Measurements from ENCODE around the gene MATK.
A peak's percentile ranks its signal among the peaks of the same experiment; 100 is the strongest.

The MATK gene

DNA sequence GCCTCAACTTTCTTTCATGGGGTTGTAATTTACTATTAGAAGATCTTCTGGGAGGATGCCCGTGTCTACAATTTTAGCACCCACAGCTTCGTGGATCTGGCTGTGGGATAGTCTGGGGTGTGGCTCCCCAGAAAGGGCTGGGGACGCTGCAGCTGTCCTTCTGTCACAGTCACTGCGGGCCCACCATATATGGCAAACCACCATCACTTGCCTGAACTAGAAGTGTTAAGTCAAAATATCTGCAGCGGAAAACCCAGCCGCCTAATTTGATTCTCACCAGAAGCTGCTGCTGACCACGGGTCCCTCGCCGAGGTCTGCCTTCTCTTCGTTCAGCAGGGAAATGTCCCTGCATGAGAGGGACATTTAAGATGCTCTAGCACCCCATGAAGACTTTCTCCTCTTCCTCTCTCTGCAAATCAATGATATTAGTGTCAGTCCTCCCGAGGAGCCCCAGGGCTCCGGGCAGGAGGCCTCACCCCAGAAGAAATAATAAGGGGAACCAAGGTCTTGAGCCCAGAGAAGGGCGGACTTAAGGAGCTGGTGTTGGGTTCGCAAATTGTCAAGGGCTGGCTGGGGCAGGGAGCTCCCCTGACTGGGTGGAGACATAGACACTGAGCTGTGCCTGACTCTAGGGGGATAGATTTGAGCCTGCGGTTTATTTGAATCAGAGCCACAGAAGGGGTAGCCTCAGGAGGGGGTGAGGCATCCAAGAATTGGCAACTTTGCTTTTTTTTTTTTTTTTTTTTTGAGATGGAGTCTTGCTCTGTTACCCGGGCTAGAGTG, 3.0 kb upstream of the MATK start:
- DNase-seq = no peak

DNA sequence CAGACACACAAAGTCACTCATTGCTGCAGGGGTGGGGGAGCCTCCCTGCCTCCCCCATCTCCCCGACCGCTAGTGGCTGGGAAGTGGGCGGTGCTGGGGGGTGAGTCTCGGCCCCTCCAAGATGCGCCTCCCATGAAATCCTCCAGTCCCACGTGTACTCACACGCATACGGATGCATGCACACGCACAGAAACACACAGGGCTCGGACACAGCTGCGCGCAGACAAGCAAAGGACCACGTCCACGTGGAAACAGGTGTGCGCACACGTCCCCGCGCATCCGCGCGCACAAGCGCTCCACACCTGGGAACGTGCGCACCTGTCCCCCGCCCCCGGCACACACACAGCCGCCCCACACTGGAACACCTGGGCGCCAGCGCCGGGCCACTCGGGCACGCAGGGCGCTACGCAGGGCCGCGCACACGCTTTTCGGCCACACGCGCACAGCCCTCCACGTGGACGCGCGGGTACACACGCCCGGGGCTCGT, 687 bp downstream of the MATK start:
- peak; percentile 12 for DNase-seq

DNA sequence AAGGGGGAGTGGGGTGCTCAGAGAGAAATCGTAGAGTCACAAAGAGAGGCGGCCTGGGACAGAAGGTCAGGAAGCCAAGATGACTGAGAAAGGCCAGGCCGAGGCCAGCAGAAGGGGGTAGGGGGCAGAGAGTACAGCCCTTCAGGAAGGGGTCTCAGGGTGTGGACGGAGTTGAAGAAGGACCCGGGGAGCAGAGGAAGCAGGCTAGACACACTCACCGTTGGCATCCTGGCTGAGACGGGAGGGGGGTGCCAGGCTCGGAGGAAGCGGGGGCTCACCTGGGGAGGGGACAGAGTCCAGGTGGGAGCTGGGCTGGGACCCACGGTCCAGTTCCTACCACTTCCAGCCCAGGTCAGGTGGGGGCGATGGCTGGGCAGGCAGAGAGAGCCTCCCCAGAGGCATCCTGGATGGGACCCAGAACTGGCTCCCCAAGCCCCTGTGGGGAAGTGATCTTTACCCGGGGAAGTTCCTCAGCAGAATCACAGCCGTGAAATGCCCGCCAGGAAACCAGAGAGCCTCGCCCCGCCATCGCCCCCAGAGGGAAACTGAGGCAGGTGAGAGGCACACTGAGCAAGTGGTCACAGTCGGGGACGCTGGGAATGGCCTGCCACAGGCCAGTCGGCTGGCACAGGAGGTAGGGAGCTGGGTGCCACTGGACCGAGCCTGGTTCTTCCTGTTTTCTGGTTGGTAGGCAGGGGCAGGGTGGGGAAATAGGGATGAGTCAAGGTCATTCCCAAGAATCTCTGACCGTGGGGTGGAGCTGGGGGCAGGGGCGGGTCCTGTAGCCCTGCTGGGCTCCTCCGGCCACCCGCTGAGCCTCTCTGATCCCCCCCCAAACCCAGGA, 1.4 kb downstream of the MATK start:
- DNase-seq = no peak

DNA sequence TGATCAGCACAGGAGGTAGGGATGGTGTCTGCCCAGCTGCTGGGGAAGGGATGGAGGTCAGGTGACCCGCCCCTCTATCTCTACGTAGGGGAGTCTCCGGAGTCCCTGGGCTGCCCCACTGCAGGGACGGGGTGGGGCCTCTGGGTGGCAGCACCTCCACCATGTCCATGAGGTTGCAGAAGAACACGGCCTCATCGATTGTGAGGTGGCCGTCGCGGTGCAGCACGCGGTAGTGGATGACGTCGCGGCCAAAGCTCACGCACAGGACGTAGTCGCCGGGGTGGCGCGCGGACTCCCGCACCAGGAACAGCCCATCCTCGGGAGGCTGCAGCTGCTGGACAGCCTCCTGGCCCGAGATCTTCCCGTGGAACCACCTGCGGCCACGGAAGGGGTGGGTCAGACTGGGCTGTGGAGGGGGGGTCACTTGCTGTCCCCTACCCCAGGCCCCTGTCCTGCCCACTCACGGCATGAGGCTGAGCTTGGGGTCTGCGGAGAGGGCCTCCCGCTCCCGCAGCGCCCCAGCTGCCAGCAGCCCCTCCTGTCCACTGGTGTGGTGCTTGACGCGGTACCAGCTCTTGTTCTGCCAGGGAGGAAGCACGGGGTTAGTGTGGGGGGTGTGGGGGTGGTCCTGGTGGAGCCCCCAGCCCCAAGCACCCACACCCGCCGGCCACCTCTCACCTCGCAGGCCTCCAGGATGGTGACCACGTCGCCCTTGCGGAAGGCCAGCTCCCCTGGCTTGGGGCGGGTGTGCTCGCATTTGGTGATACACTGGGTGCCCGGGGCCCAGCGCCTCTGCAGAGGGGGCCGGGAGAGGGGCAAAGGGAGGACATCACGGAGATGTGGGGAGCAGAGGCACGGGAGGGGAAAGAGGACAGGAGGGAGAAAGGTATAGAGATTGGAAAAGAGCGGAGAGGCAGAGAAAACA, 2.3 kb downstream of the MATK start:
- DNase-seq = peak; percentile 32

DNA sequence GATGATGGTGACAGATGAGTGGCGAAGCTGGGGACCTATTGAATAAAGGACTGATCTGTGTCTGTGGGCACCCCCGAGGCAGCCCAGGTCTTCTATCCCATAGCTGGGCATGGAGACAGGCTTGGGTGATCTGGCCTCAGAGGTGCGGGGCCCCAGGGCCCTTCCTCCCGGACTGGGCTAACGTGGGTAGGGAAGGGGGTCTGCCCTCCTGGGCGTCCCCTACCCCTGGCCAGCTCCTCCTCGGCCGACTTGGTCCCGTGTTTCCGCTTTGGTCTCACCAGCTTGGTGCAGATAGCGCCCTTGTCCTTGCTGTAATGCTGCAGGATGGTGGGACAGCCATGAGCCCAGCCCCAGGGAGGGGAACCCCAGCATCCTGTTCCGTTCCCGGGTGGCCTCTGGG, 3.3 kb downstream of the MATK start:
- DNase-seq = no peak

DNA sequence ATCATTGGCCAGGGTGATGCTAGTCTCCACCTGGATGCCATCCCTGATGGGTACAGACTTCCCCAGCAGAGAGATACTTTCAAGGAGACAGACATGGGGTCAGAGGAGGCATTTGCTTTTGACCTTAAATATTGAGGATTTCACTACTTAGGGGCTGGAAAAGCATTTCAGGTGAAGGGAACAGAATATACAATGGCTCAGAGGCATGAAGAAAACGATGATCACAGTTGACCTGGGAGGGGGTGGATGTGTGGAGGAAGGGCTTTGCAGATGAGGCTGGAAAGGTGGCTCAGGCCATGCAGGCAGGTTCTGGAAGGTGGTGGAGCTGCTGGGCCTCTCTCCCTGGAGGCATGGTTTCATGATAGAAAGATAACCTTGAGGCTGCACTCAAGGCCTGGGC, 3.9 kb downstream of the MATK start:
- DNase-seq = no peak

DNA sequence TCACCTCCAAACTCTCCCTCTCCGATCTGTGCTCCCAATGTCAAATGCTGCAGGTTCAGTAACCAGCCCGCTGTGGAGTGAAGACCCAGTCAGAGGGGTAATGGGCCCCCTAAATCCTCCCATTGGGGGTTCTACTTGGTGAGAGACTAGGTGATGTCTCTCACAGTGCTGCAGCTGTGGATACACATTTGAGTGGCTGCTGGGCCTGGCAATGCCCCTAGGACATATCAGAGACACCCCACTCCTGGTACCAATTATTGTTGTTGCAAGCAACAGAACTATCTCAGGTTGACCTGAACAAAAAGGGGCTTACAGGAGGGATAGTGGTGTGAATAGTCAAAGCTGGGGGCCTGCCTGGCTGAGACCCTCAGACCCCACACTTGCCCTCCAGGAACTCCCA, 4.6 kb downstream of the MATK start:
- DNase-seq = no peak

DNA sequence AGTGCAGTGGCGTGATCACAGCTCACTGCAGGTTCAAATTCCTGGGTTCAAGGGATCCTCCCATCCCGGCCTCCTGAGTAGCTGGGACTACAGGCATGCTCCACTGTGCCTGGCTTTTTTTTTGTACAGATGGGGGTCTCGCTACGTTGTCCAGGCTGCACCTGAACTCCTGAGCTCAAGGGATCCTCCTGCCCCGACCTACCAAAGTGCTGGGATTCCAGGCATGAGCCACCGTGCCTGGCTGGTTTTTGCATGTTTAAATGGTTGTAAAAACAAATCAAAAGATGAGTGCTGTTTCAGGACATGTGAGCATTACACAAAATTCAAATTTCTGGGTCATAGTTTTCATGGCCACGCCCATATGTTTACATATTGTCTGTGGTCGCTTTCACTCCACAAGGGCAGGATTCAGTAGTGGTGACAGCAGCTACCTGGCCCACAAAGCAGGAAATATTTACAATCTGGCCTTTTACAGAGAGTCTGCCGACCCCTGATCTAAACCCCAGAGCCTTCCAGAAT, 5.3 kb downstream of the MATK start:
- no peak for DNase-seq

DNA sequence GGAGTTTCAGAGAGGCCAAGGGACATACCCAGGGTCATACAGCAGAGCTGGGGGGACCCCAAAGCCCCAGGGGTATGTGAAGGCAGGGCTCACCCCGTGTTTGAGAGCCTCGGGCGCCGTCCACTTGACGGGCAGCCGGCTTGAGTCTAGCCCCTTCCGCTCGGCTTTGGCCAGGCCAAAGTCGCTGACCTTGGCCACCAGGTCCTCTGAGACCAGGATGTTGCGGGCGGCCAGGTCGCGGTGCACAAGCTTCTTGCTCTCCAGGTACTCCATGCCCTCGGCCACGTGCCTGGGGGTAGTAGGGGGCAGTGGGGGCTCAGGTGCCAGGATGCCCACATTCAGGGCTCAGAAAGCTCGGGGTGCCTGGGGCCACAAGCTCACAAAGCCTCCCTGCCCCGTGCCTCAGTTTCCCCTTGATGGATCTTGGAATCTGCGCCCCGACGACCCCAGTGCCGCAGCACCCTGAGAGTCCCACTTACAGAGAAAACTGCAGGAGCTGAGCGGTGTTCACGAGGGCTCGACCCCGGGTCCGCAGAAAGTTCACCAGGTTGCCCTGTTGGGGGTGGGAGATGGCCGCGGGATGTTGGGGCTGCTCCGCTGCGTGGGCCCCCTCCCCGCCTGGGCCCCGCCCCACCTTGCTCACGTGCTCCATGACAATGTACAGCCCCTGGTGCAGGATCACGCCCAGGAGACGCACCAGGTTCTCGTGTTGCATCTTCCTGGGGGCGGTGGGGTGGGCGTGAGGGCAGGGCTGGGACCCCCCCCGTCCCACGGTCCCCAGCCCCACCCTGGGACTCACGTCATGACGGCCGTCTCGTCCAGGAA, 7.1 kb downstream of the MATK start:
- DNase-seq = no peak

DNA sequence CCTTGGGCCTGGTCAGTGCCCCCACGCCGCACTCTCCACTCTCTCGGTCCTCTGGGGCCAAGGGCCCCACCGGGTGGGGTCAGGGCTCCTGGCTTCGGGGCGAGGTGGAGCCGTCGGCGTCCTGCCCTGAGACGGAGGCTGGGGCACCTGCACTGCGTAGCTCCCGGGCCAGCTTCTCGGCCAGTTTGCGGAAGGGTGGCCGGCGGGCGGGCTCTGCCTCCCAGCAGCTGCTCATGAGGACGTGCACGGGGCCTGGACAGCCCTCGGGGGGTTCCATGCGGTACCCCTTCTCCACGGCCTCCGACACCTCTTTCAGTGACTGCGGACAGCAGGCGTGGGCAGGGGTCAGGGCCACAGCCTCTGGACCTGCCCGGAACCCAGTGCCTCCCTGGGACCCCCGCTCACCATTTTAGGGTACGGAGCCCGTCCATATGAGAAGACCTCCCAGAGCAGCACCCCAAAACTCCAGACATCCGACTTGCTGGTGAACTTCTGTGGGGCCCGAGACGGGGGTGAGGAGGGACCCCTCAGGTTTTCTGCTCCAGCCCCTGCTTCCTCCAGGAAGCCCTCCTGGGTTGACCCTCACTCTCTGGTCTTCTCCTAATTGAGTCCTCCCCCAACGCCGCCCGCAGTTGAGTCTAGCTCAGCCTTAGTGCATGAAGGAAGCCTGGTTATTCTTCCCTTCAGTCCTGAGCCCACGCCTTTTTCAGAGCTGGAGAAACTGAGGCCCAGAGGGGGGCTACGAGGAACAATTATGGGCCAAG, 7.9 kb downstream of the MATK start:
- no peak for DNase-seq

DNA sequence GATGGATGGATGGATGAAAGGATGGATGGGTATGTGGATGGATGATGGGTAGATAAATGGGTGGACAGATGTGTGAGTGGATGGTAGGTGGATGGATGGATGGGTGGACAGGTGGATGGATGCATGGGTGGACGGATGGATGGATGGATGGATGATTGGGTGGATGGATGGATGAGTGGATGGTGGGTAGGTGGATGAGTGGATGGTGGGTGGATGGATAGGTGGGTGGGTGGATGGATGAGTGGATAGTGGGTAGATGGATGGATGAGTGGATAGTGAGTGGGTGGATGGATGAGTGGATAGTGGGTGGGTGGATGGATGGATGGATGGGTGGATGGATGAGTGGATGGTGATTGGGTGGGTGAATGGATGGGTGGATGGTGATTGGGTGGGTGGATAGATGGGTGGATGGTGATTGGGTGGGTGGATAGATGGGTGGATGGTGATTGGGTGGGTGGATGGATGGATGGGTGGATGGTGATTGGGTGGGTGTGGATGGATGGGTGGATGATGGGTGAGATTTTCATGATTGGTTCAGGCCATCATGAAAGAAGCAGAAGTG, 9.6 kb downstream of the MATK start:
- DNase-seq = no peak

DNA sequence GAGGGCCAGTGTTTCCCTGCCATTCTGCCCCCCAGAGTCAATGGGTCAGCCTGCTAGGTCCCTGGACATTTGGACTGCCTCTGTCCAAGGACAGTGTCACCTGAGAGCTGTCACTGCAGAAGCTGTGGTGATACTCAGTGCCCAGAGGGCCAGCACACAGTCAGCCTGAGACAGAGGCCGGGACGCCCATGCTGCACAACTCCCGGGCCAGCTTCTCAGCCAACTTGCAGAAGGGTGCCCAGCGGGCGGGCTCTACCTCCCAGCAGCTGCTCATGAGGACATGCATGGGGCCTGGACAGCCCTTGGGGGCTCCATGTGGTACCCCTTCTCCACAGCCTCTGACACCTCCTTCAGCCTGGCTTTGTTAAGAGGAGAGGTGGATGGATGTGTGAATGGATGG, 10.3 kb downstream of the MATK start:
- DNase-seq = no peak

DNA sequence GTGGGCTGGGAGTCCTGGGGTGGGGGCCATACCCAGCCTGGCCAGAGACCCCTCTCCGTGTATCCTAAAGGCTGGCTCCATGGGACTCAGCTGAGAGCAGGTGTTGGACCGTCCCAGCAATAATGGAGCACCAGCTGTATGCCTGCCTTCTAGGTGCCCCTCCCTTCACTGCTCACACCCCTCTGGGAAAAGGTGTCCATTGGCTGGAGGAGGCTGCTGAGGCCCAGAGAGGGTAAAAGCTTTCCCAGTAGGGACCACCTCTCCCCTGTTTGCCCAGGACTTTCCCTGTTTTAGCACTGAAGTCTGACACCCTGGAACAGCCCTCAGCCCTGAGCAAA, 10.8 kb downstream of the MATK start:
- no peak for DNase-seq

DNA sequence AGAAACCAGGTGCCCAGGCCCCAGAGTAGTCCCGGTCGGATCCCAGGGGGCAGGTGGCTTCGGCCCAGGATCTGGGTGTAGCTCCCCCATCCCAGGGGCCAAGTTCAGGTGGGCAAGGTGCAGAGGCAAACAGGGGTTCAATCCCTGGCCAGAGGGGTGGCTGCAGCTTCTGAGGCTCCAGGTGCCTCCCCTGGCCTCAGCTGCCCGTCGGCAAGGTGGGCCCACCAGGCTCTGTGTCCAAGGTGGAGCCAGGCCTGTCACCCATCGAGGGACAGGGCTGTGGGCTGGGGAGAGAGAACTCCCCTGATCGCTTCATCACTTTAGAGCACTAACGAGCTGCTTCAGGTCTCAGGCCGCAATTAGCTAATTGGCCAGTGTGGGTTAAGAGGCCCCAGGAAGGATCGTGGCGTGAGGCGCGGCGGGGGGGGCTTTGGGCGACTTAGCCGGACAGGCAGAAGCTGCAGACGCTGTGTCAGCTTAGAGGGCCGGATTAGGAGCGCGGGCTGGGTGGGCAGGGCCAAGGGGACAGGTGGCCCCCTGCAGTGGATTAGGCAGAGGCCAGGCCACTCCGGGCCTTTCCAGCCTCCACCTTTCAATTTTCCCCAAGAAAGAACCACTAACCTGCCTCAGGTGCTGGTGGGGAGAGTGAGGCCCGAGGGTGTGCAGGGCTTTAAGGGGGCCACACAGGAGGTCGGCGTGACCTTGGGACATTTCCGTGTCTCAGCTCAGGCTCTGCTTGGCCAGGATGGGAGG, 11.4 kb downstream of the MATK start:
- DNase-seq = no peak

DNA sequence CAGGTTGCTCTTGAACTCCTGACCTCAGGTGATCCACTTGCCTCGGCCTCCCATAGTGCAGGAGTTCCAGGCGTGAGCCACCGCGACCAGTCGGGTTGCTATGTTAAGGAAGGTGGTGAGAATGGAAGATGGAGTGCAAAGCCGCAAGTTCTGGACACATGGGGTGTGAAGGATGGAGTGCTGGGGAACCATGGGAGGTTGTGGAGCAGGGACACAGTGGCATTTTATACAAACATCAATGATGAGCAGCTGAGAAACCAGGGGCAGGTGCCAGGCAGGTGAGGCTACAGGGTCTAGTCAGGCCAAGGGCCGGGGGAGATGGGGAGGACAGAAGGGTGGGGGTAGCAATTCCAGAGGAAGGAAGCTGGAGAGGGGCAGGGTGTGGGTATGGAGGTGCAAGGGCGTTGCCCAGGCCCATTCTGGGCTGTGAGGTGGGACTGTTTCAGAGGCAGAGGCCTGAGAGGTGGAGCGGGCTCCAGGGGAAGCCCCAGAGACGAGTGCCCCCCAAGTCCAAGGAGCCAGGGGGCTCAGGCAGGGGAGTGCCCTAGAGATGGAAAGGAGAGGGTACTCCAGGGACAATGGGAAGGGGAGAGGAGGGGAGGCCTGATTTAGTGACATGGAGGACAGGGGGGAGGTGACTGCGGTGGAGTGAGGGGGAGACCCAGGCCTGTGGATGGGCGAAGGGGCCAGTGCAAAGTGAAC, 12.2 kb downstream of the MATK start:
- no peak for DNase-seq

DNA sequence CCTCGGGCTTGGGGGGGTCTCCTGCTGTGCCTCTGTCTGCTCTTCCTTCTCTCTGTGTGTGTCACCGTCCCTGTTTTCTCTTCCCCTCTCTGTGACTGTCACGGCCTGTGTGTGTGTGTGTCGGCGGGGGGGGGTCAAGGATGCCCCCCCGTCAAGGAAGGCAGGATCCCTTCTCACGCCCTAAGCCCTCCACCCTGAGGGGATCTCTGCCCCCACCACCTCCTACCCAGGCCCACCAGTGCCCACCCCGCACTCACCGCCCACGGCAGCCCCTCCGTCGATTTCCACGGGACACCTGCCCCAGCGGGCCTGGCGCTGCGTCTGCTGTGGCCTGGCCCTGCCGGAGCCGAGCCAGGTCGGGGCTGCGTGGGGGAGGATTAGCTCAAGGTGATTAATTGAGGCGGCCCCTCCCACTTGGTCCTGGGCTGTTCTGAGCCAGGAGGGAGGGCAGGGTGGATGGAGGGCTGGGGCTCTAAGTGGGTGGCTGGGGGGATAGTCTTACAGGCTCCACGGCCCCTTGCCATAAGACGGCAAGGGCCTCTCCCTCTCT, 14.2 kb downstream of the MATK start, which contains the start of gene RAX2:
RAX2 (minus strand) TSS at position 323 of the 550 bp plus-strand sequence. CDS start 486 bp downstream, outside the sequence.
- DNase-seq = no peak

DNA sequence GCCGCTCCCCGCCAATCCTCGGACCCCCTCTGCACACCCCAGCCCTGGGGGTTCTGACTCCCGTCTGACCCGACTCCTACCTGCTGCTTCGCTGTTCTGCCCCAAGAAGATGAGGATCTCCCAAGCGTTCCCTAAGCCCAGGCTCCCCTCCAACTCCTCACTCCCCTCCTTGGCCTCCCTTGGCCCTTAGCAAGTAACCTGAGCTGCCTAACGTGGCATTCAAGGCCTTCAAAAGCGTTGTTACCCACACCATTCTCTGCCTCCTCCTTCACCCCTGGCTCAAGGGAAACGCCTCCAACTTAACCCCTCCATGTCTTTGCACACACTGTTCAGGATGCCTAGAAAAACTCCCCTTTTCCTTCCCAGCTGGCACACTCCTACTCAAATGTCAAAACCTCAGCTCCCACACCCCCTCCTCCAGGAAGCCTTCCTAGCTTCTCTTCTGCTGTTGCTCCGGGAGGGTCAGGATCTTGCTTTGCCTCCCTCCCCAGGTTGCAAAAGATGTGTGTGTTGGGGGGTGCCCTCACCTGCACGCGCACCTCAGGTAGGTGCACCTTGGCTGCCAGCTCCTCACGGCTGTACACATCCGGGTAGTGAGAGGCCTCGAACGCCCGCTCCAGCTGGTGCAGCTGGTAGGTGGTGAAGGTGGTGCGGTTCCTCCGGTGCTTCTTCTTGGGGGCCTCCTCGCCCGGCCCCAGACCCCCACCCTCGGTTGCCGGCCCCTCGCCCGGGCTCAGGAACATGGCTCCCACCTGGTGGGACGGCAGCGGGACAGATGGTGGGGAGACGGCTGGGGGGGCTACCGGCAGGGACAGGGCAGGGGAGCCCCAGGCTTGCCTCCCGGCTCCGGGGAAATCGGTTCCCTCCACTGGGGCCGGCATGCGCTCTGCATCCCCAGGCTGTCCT, 14.9 kb downstream of the MATK start:
- DNase-seq = no peak

Measured in activated CD4-positive, alpha-beta T cell treated with anti-CD3 and anti-CD28 coated beads, Interleukin-2, Interleukin-6, amounts not matched to agents 100 ng/mL and 50 ng/mL, durations not matched to agents 16 hours and 8 hours (primary cell).